SU-DHL-6 (cell line): ENCODE results near the gene ZNF20.

Experiments
- H2AFZ ChIP-seq: fragments of 200-600 bp; sonication (generic); 2 replicates; pipeline ENCODE4 v1.6.1; 2014; ENCODE audit warnings: low read depth, mild to moderate bottlenecking, moderate library complexity, mixed read lengths, antibody characterized with exemption, low read length; ENCODE audit not compliant: severe bottlenecking
- H3F3A ChIP-seq: fragments of 200-600 bp; shearing (Covaris generic); 2 replicates; pipeline ENCODE4 v1.6.0; 2016; ENCODE audit warnings: antibody characterized with exemption, mild to moderate bottlenecking; ENCODE audit not compliant: insufficient read depth
- H3K27ac ChIP-seq: fragments of 200-600 bp; sonication (generic); 2 replicates; pipeline ENCODE4 v1.5.1; 2016; ENCODE audit warnings: low read depth, mild to moderate bottlenecking, low read length, moderate library complexity, mixed read lengths
- H3K27me3 ChIP-seq: fragments of 200-600 bp; sonication (generic), shearing (Covaris generic); 2 replicates; pipeline ENCODE4 v1.6.0; 2014; ENCODE audit warnings: mild to moderate bottlenecking, low read length
- H3K36me3 ChIP-seq: fragments of 200-600 bp; sonication (generic); 2 replicates; pipeline ENCODE4 v1.6.1; 2014; ENCODE audit warnings: mild to moderate bottlenecking, low read length, mixed read lengths
- H3K4me2 ChIP-seq: fragments of 300-600, 200-600 bp; shearing (Covaris generic), sonication (generic); 2 replicates; pipeline ENCODE4 v1.6.0; 2014; ENCODE audit warnings: low read length, low read depth, mild to moderate bottlenecking; ENCODE audit not compliant: poor library complexity, severe bottlenecking
- H3K4me3 ChIP-seq: fragments of 200-600 bp; sonication (generic); 2 replicates; pipeline ENCODE4 v1.5.1; 2014; ENCODE audit warnings: antibody characterized with exemption, low read length, mild to moderate bottlenecking, mixed read lengths; ENCODE audit not compliant: insufficient read depth, poor library complexity, severe bottlenecking
- H3K79me2 ChIP-seq: fragments of 200-600 bp; sonication (generic); 2 replicates; pipeline ENCODE4 v1.6.1; 2014; ENCODE audit warnings: mild to moderate bottlenecking, low read length, moderate library complexity; ENCODE audit not compliant: insufficient read depth
- H3K9ac ChIP-seq: fragments of 200-600 bp; sonication (generic); 2 replicates; pipeline ENCODE4 v1.7.0; 2014; ENCODE audit warnings: mild to moderate bottlenecking, low read length
- H3K9me2 ChIP-seq: fragments of 200-600 bp; sonication (generic); replicated peaks from 2 replicates; pipeline ENCODE4 v1.6.1; 2014; ENCODE audit warnings: low read length; ENCODE audit not compliant: insufficient read depth
- H3K9me3 ChIP-seq: fragments of 200-600 bp; sonication (generic); 2 replicates; pipeline ENCODE4 v1.6.1; 2014; ENCODE audit warnings: low read length, mixed read lengths; ENCODE audit not compliant: insufficient read depth
- H4K20me1 ChIP-seq: fragments of 200-600 bp; sonication (generic); 2 replicates; pipeline ENCODE4 v1.6.1; 2014; ENCODE audit warnings: low read depth, mild to moderate bottlenecking, antibody characterized with exemption, low read length, moderate library complexity, mixed read lengths
- CTCF ChIP-seq: fragments of 200-600 bp; sonication (generic); IDR thresholded peaks from one replicate; pipeline ENCODE4 v1.5.1; 2017; ENCODE audit warnings: antibody characterized with exemption, mild to moderate bottlenecking, low read length, moderate library complexity; ENCODE audit not compliant: insufficient read depth, poor library complexity, severe bottlenecking
- EZH2phosphoT487 ChIP-seq: fragments of 200-600 bp; sonication (generic), shearing (Covaris generic); conservative IDR thresholded peaks from 2 replicates; pipeline ENCODE4 v1.6.1; 2018; ENCODE audit warnings: mild to moderate bottlenecking, antibody characterized with exemption, low read length, moderate library complexity, mixed read lengths

The ZNF20 gene

GRCh38 chr19:12113121-12113520 lies 27.0 kb downstream of the ZNF20 start:
- no peaks in the 10 kb centered on the region for H3F3A ChIP-seq
- no peaks in the 10 kb centered on the region for H4K20me1 ChIP-seq
- H3K27ac ChIP-seq, result no peak overlapping the region
- no peak overlapping the region for H3K9ac ChIP-seq
- no peaks in the 10 kb centered on the region for H3K9me2 ChIP-seq
- H3K79me2 ChIP-seq, result no peaks in the 10 kb centered on the region
- no peak overlapping the region for H3K4me3 ChIP-seq
- H2AFZ ChIP-seq, result no peak overlapping the region
- TF ChIP-seq EZH2phosphoT487 (no peak), CTCF (no peak)
- no peaks in the 10 kb centered on the region for H3K27me3 ChIP-seq
- no peak overlapping the region for H3K4me2 ChIP-seq
- no peaks in the 10 kb centered on the region for H3K36me3 ChIP-seq
- no peaks in the 10 kb centered on the region for H3K9me3 ChIP-seq

GRCh38 chr19:12112701-12113100 lies 27.4 kb downstream of the ZNF20 start:
- no peaks in the 10 kb centered on the region for H3K27me3 ChIP-seq
- TF ChIP-seq CTCF, result no peak
- no peaks in the 10 kb centered on the region for H3K36me3 ChIP-seq
- H4K20me1 ChIP-seq, result no peaks in the 10 kb centered on the region
- H3K27ac ChIP-seq, result no peak overlapping the region
- H3K4me3 ChIP-seq, result no peak overlapping the region
- no peaks in the 10 kb centered on the region for H3F3A ChIP-seq
- no peak overlapping the region for H3K4me2 ChIP-seq
- no peak overlapping the region for H3K9ac ChIP-seq
- H2AFZ ChIP-seq, result no peak overlapping the region
- H3K9me2 ChIP-seq, result no peaks in the 10 kb centered on the region
- H3K9me3 ChIP-seq, result no peaks in the 10 kb centered on the region
- H3K79me2 ChIP-seq, result no peaks in the 10 kb centered on the region

- no peaks in the 10 kb centered on the region for H3K79me2 ChIP-seq
- H3K9me3 ChIP-seq, result no peaks in the 10 kb centered on the region
- H2AFZ ChIP-seq, result no peak overlapping the region
- H3F3A ChIP-seq, result no peaks in the 10 kb centered on the region
- no peaks in the 10 kb centered on the region for H3K9me2 ChIP-seq
- H3K27me3 ChIP-seq, result no peaks in the 10 kb centered on the region
- no peaks in the 10 kb centered on the region for H3K36me3 ChIP-seq
- no peak overlapping the region for H3K27ac ChIP-seq
- H3K4me2 ChIP-seq, result no peak overlapping the region
- TF ChIP-seq EZH2phosphoT487 (no peak), CTCF (no peak)
- H4K20me1 ChIP-seq, result no peaks in the 10 kb centered on the region
- H3K9ac ChIP-seq, result no peak overlapping the region
- no peak overlapping the region for H3K4me3 ChIP-seq
These were observed 28.1 kb downstream of the ZNF20 start for GRCh38 chr19:12111943-12112637.
